ENCODE data around the gene CSAG1. TPM values are rescaled to one million over a fixed set of nuclear protein-coding genes. Genes with fewer than 3 reads are reported as not detected.
"Not testable (repeated sequence)": the region's sequence is repeated elsewhere in the genome, so short reads cannot be mapped to it uniquely, and the experiment has no call there.

CSAG1 gene
- total RNA-seq, 1 experiment from 2014 or later, result 0.33 TPM

DNA sequence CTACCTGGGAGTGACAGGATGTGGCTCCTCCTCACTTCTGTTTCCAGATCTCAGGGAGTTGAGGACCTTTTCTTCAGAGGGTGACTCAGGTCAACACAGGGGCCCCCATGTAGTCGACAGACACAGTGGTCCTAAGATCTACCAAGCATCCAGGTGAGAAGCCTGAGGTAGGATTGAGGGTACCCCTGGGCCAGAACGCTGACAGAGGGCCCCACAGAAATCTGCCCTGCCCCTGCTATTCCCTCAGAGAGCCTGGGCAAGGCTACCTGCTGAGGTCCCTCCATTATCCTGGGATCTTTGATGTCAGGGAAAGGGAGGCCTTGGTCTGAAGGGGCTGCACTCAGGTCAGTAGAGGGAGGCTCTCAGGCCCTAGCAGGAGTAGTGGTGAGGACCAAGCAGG is 1.6 kb upstream of the CSAG1 start:
- ATAC-seq, result no peak
- Mint-ChIP-seq H3K4me3 (no peak overlapping the region), H3K27me3 (ENCODE audit: low read depth) (peaks cover 19% of the 10 kb centered on the region), H3K27ac (no peak overlapping the region), H3K4me1 (no peaks in the 10 kb centered on the region), H3K9me3 (no peaks in the 10 kb centered on the region), H3K36me3 (no peaks in the 10 kb centered on the region)
- CTCF ChIA-PET, result no interaction called here
- TF ChIP-seq, protein P1, sequence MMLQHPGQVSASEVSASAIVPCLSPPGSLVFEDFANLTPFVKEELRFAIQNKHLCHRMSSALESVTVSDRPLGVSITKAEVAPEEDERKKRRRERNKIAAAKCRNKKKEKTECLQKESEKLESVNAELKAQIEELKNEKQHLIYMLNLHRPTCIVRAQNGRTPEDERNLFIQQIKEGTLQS (CRISPR knock-in tag; conservative IDR thresholded peaks at IDR 0.05), result no peak
- TF ChIP-seq, protein P2, sequence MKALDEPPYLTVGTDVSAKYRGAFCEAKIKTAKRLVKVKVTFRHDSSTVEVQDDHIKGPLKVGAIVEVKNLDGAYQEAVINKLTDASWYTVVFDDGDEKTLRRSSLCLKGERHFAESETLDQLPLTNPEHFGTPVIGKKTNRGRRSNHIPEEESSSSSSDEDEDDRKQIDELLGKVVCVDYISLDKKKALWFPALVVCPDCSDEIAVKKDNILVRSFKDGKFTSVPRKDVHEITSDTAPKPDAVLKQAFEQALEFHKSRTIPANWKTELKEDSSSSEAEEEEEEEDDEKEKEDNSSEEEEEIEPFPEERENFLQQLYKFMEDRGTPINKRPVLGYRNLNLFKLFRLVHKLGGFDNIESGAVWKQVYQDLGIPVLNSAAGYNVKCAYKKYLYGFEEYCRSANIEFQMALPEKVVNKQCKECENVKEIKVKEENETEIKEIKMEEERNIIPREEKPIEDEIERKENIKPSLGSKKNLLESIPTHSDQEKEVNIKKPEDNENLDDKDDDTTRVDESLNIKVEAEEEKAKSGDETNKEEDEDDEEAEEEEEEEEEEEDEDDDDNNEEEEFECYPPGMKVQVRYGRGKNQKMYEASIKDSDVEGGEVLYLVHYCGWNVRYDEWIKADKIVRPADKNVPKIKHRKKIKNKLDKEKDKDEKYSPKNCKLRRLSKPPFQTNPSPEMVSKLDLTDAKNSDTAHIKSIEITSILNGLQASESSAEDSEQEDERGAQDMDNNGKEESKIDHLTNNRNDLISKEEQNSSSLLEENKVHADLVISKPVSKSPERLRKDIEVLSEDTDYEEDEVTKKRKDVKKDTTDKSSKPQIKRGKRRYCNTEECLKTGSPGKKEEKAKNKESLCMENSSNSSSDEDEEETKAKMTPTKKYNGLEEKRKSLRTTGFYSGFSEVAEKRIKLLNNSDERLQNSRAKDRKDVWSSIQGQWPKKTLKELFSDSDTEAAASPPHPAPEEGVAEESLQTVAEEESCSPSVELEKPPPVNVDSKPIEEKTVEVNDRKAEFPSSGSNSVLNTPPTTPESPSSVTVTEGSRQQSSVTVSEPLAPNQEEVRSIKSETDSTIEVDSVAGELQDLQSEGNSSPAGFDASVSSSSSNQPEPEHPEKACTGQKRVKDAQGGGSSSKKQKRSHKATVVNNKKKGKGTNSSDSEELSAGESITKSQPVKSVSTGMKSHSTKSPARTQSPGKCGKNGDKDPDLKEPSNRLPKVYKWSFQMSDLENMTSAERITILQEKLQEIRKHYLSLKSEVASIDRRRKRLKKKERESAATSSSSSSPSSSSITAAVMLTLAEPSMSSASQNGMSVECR (CRISPR knock-in tag; IDR thresholded peaks at IDR 0.05; ENCODE audit: borderline replicate concordance), result no peak
- no peak for TF ChIP-seq ZNF263 (CRISPR knock-in tag; IDR thresholded peaks at IDR 0.05; ENCODE audit: low read depth)
- TF ChIP-seq NR2C2 (CRISPR knock-in tag; IDR thresholded peaks at IDR 0.05), result no peak
- TF ChIP-seq, protein P3, sequence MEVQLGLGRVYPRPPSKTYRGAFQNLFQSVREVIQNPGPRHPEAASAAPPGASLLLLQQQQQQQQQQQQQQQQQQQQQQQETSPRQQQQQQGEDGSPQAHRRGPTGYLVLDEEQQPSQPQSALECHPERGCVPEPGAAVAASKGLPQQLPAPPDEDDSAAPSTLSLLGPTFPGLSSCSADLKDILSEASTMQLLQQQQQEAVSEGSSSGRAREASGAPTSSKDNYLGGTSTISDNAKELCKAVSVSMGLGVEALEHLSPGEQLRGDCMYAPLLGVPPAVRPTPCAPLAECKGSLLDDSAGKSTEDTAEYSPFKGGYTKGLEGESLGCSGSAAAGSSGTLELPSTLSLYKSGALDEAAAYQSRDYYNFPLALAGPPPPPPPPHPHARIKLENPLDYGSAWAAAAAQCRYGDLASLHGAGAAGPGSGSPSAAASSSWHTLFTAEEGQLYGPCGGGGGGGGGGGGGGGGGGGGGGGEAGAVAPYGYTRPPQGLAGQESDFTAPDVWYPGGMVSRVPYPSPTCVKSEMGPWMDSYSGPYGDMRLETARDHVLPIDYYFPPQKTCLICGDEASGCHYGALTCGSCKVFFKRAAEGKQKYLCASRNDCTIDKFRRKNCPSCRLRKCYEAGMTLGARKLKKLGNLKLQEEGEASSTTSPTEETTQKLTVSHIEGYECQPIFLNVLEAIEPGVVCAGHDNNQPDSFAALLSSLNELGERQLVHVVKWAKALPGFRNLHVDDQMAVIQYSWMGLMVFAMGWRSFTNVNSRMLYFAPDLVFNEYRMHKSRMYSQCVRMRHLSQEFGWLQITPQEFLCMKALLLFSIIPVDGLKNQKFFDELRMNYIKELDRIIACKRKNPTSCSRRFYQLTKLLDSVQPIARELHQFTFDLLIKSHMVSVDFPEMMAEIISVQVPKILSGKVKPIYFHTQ (CRISPR knock-in tag; IDR thresholded peaks at IDR 0.05), result no peak
- no peak for TF ChIP-seq GABPB1 (CRISPR knock-in tag; IDR thresholded peaks at IDR 0.05)
- TF ChIP-seq OVOL2 (CRISPR knock-in tag; IDR thresholded peaks at IDR 0.05; ENCODE audit: borderline replicate concordance), result no peak
- TF ChIP-seq ZNF219 (CRISPR knock-in tag; IDR thresholded peaks at IDR 0.05; ENCODE audit: borderline replicate concordance), result no peak
- TF ChIP-seq, protein P4, sequence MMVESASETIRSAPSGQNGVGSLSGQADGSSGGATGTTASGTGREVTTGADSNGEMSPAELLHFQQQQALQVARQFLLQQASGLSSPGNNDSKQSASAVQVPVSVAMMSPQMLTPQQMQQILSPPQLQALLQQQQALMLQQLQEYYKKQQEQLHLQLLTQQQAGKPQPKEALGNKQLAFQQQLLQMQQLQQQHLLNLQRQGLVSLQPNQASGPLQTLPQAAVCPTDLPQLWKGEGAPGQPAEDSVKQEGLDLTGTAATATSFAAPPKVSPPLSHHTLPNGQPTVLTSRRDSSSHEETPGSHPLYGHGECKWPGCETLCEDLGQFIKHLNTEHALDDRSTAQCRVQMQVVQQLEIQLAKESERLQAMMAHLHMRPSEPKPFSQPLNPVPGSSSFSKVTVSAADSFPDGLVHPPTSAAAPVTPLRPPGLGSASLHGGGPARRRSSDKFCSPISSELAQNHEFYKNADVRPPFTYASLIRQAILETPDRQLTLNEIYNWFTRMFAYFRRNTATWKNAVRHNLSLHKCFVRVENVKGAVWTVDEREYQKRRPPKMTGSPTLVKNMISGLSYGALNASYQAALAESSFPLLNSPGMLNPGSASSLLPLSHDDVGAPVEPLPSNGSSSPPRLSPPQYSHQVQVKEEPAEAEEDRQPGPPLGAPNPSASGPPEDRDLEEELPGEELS (CRISPR knock-in tag; IDR thresholded peaks at IDR 0.05), result no peak
- TF ChIP-seq, protein P5, sequence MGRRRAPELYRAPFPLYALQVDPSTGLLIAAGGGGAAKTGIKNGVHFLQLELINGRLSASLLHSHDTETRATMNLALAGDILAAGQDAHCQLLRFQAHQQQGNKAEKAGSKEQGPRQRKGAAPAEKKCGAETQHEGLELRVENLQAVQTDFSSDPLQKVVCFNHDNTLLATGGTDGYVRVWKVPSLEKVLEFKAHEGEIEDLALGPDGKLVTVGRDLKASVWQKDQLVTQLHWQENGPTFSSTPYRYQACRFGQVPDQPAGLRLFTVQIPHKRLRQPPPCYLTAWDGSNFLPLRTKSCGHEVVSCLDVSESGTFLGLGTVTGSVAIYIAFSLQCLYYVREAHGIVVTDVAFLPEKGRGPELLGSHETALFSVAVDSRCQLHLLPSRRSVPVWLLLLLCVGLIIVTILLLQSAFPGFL (CRISPR knock-in tag; IDR thresholded peaks at IDR 0.05; ENCODE audit: borderline replicate concordance), result no peak
- no peak for TF ChIP-seq SOX15 (CRISPR knock-in tag; IDR thresholded peaks at IDR 0.05)
- POLR2A ChIA-PET, result no interaction called here
- DNase-seq (ENCODE audit: low spot score), result no peak

DNA sequence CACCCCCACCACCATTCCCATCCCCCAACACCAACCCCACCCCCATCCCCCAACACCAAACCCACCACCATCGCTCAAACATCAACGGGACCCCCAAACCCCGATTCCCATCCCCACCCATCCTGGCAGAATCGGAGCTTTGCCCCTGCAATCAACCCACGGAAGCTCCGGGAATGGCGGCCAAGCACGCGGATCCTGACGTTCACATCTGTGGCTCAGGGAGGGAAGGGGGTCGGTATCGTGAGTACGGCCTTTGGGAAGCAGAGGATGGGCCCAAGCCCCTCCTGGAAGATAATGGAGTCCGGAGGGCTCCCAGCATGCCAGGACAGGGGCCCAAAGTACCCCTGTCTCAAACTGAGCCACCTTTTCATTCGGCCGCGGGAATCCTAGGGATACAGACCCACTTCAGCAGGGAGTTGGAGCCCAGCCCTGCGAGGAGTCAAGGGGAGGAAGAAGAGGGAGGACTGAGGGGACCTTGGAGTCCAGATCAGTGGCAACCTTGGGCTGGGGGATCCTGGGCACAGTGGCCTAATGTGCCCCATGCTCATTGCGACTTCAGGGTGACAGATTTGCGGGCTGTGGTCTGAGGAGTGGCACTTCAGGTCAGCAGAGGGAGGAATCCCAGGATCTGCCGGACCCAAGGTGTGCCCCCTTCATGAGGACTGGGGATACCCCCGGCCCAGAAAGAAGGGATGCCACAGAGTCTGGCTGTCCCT is 780 bp upstream of the CSAG1 start:
- H3K9me3 Mint-ChIP-seq, H3K27ac Mint-ChIP-seq: not testable (repeated sequence)

More for the DNA sequence above, 780 bp upstream of the CSAG1 start:
- H3K4me3 Mint-ChIP-seq; POLR2A ChIA-PET; H3K36me3 Mint-ChIP-seq; DNase-seq (ENCODE audit: low spot score); ATAC-seq; H3K4me1 Mint-ChIP-seq: not testable (repeated sequence)
- H3K27me3 Mint-ChIP-seq (ENCODE audit: low read depth), result peaks cover 14% of the 10 kb centered on the region
- CTCF ChIA-PET, result interaction anchor here (0.6 kb wide), 1 partner anchor 596 kb away, joined by 4 read pairs; no protein-coding TSS in a partner anchor

All from WTC11 (cell line).